ENCODE results near the gene OR12D1.

OR12D1 gene

GRCh38 chr6:29424168-29424567, 9.4 kb downstream of the OR12D1 start:
- Histone ChIP-seq H3K27ac (ENCODE audit: low read length) (no peak overlapping the region), H3K9me3 (replicated peaks; ENCODE audit: insufficient read depth, low read length) (no peaks in the 10 kb centered on the region), H3K9me2 (replicated peaks; ENCODE audit: insufficient read depth, low read length) (no peaks in the 10 kb centered on the region), H3K27me3 (replicated peaks; ENCODE audit: insufficient read depth, low read length) (no peaks in the 10 kb centered on the region), H3K4me2 (ENCODE audit: low read depth, low read length) (no peak overlapping the region), H4K20me1 (ENCODE audit: insufficient read depth, low read length) (no peaks in the 10 kb centered on the region), H3K79me2 (ENCODE audit: low read length) (no peaks in the 10 kb centered on the region), H2AFZ (ENCODE audit: low read length) (no peak overlapping the region), H3K4me3 (ENCODE audit: low read length) (no peak overlapping the region), H3K9ac (ENCODE audit: low read length) (no peak overlapping the region), H3F3A (ENCODE audit: insufficient read depth, low read length) (no peaks in the 10 kb centered on the region), H3K36me3 (replicated peaks; ENCODE audit: insufficient read depth, low read length) (no peaks in the 10 kb centered on the region), H3K4me1 (ENCODE audit: low read length) (no peaks in the 10 kb centered on the region)
- no peak for DNase-seq
- TF ChIP-seq EZH2phosphoT487 (IDR thresholded peaks at IDR 0.05; ENCODE audit: low read length) (no peak), CTCF (IDR thresholded peaks at IDR 0.05; ENCODE audit: low read length) (no peak), EZH2 (optimal IDR thresholded peaks at IDR 0.05; ENCODE audit: low read depth, low read length) (no peak)

GRCh38 chr6:29424575-29424974, 9.8 kb downstream of the OR12D1 start:
- Histone ChIP-seq H3K9me2 (replicated peaks; ENCODE audit: insufficient read depth, low read length) (no peaks in the 10 kb centered on the region), H3F3A (ENCODE audit: insufficient read depth, low read length) (no peaks in the 10 kb centered on the region), H4K20me1 (ENCODE audit: insufficient read depth, low read length) (no peaks in the 10 kb centered on the region), H3K27me3 (replicated peaks; ENCODE audit: insufficient read depth, low read length) (no peaks in the 10 kb centered on the region), H3K36me3 (replicated peaks; ENCODE audit: insufficient read depth, low read length) (no peaks in the 10 kb centered on the region), H3K4me2 (ENCODE audit: low read depth, low read length) (no peak overlapping the region), H3K9me3 (replicated peaks; ENCODE audit: insufficient read depth, low read length) (no peaks in the 10 kb centered on the region), H2AFZ (ENCODE audit: low read length) (no peak overlapping the region), H3K27ac (ENCODE audit: low read length) (no peak overlapping the region), H3K4me1 (ENCODE audit: low read length) (no peaks in the 10 kb centered on the region), H3K79me2 (ENCODE audit: low read length) (no peaks in the 10 kb centered on the region), H3K4me3 (ENCODE audit: low read length) (no peak overlapping the region), H3K9ac (ENCODE audit: low read length) (no peak overlapping the region)
- no peak for DNase-seq
- TF ChIP-seq EZH2phosphoT487 (IDR thresholded peaks at IDR 0.05; ENCODE audit: low read length): no peak
- TF ChIP-seq EZH2 (optimal IDR thresholded peaks at IDR 0.05; ENCODE audit: low read depth, low read length): no peak
- TF ChIP-seq CTCF (IDR thresholded peaks at IDR 0.05; ENCODE audit: low read length): no peak

GRCh38 chr6:29425075-29425474, 10.3 kb downstream of the OR12D1 start:
- Histone ChIP-seq H3K9me2 (replicated peaks; ENCODE audit: insufficient read depth, low read length) (no peaks in the 10 kb centered on the region), H3K9me3 (replicated peaks; ENCODE audit: insufficient read depth, low read length) (no peaks in the 10 kb centered on the region), H2AFZ (ENCODE audit: low read length) (no peak overlapping the region), H3K9ac (ENCODE audit: low read length) (no peak overlapping the region), H3K27ac (ENCODE audit: low read length) (no peak overlapping the region), H3K79me2 (ENCODE audit: low read length) (no peaks in the 10 kb centered on the region), H3K4me1 (ENCODE audit: low read length) (no peaks in the 10 kb centered on the region), H3K27me3 (replicated peaks; ENCODE audit: insufficient read depth, low read length) (no peaks in the 10 kb centered on the region), H4K20me1 (ENCODE audit: insufficient read depth, low read length) (no peaks in the 10 kb centered on the region), H3K4me2 (ENCODE audit: low read depth, low read length) (no peak overlapping the region), H3F3A (ENCODE audit: insufficient read depth, low read length) (no peaks in the 10 kb centered on the region), H3K4me3 (ENCODE audit: low read length) (no peak overlapping the region), H3K36me3 (replicated peaks; ENCODE audit: insufficient read depth, low read length) (no peaks in the 10 kb centered on the region)
- no peak for DNase-seq
- TF ChIP-seq EZH2 (optimal IDR thresholded peaks at IDR 0.05; ENCODE audit: low read depth, low read length): no peak
- TF ChIP-seq CTCF (IDR thresholded peaks at IDR 0.05; ENCODE audit: low read length): no peak
- TF ChIP-seq EZH2phosphoT487 (IDR thresholded peaks at IDR 0.05; ENCODE audit: low read length): no peak
